ENCODE measurements around the gene CMTM4.
"Not testable (repeated sequence)": the region's sequence is repeated elsewhere in the genome, so short reads cannot be mapped to it uniquely, and the experiment has no call there.

DNA sequence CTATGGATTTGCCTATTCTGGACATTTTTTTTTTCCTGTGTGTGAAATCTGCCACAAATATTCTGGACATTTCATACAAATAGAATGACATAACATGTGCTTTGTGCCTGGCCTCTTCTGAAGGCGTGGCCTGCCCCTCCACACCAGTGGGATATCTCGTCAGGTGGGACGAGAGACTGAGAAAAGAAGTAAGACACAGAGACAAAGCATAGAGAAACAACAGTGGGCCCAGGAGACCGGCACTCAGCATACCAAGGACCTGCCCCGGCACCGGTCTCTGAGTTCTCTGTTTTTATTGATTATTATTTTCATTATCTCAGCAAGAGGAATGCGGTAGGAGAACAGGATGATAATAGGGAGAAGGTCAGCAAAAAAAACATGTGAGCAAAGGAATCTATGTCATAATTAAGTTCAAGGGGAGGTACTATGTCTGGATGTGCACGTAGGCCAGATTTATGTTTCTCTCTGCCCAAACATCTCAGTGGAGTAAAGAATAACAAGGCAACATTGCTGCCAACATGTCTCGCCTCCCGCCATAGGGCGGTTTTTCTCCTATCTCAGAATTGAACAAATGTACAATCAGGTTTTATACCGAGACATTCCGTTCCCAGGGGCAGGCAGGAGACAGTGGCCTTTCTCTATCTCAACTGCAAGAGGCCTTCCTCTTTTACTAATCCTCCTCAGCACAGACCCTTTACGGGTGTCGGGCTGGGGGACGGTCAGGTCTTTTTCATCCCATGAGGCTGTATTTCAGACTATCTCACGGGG is 68.7 kb downstream of the CMTM4 start:
- TF ChIP-seq, protein P1, sequence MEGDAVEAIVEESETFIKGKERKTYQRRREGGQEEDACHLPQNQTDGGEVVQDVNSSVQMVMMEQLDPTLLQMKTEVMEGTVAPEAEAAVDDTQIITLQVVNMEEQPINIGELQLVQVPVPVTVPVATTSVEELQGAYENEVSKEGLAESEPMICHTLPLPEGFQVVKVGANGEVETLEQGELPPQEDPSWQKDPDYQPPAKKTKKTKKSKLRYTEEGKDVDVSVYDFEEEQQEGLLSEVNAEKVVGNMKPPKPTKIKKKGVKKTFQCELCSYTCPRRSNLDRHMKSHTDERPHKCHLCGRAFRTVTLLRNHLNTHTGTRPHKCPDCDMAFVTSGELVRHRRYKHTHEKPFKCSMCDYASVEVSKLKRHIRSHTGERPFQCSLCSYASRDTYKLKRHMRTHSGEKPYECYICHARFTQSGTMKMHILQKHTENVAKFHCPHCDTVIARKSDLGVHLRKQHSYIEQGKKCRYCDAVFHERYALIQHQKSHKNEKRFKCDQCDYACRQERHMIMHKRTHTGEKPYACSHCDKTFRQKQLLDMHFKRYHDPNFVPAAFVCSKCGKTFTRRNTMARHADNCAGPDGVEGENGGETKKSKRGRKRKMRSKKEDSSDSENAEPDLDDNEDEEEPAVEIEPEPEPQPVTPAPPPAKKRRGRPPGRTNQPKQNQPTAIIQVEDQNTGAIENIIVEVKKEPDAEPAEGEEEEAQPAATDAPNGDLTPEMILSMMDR (IDR thresholded peaks at IDR 0.05): not testable (repeated sequence)
- not testable (repeated sequence) for TF ChIP-seq POLR2A, POLR2AphosphoS5, EP300 (IDR thresholded peaks at IDR 0.05)

Measured in suprapubic skin (tissue), 4 donors.